Measurements from ENCODE around the gene COL27A1.

COL27A1 gene

GRCh38 chr9:114235033-114235661, 79.8 kb downstream of the COL27A1 start:
- FAIRE-seq = no peak
- no peak for DNase-seq (ENCODE audit: insufficient read length, low spot score)
- no peak for TF ChIP-seq TAF1 (IDR thresholded peaks at IDR 0.05; ENCODE audit: low read depth, low read length)
- TF ChIP-seq SPI1 (IDR thresholded peaks at IDR 0.05; ENCODE audit: low read depth, low read length) = no peak
- no peak for TF ChIP-seq POLR2A (IDR thresholded peaks at IDR 0.05; ENCODE audit: low read depth, low read length)
- no peak for TF ChIP-seq PAX5 (IDR thresholded peaks at IDR 0.05; ENCODE audit: insufficient read depth, low read length, severe bottlenecking)
- TF ChIP-seq POLR2AphosphoS5 (IDR thresholded peaks at IDR 0.05; ENCODE audit: low read depth, low read length) = no peak
- TF ChIP-seq POU2F2 (IDR thresholded peaks at IDR 0.05; ENCODE audit: low read depth, low read length) = no peak

GRCh38 chr9:114236391-114237138, 81.2 kb downstream of the COL27A1 start:
- FAIRE-seq = no peak
- no peak for DNase-seq (ENCODE audit: insufficient read length, low spot score)

GRCh38 chr9:114237247-114237646, 81.9 kb downstream of the COL27A1 start:
- FAIRE-seq = no peak
- TF ChIP-seq POLR2A (IDR thresholded peaks at IDR 0.05; ENCODE audit: low read depth, low read length) (no peak), SPI1 (IDR thresholded peaks at IDR 0.05; ENCODE audit: low read depth, low read length) (no peak), POU2F2 (IDR thresholded peaks at IDR 0.05; ENCODE audit: low read depth, low read length) (no peak), POLR2AphosphoS5 (IDR thresholded peaks at IDR 0.05; ENCODE audit: low read depth, low read length) (no peak), TAF1 (IDR thresholded peaks at IDR 0.05; ENCODE audit: low read depth, low read length) (no peak), PAX5 (IDR thresholded peaks at IDR 0.05; ENCODE audit: insufficient read depth, low read length, severe bottlenecking) (no peak)
- no peak for DNase-seq (ENCODE audit: insufficient read length, low spot score)

More at GRCh38 chr9:114236391-114237138, 81.2 kb downstream of the COL27A1 start:
- no peak for TF ChIP-seq POLR2A (IDR thresholded peaks at IDR 0.05; ENCODE audit: low read depth, low read length)

- DNase-seq (ENCODE audit: insufficient read length, low spot score) (no peak), FAIRE-seq (no peak)
- TF ChIP-seq POLR2AphosphoS5 (IDR thresholded peaks at IDR 0.05; ENCODE audit: low read depth, low read length) = no peak
- no peak for TF ChIP-seq POU2F2 (IDR thresholded peaks at IDR 0.05; ENCODE audit: low read depth, low read length)
- no peak for TF ChIP-seq PAX5 (IDR thresholded peaks at IDR 0.05; ENCODE audit: insufficient read depth, low read length, severe bottlenecking)
Observed at GRCh38 chr9:114237781-114238180, 82.4 kb downstream of the COL27A1 start.

- DNase-seq (ENCODE audit: insufficient read length, low spot score) = no peak
- TF ChIP-seq POU2F2 (IDR thresholded peaks at IDR 0.05; ENCODE audit: low read depth, low read length) (no peak), POLR2AphosphoS5 (IDR thresholded peaks at IDR 0.05; ENCODE audit: low read depth, low read length) (no peak), POLR2A (IDR thresholded peaks at IDR 0.05; ENCODE audit: low read depth, low read length) (no peak), TAF1 (IDR thresholded peaks at IDR 0.05; ENCODE audit: low read depth, low read length) (no peak), SPI1 (IDR thresholded peaks at IDR 0.05; ENCODE audit: low read depth, low read length) (no peak), PAX5 (IDR thresholded peaks at IDR 0.05; ENCODE audit: insufficient read depth, low read length, severe bottlenecking) (no peak)
- no peak for FAIRE-seq
Observed at GRCh38 chr9:114238472-114238871, 83.1 kb downstream of the COL27A1 start.

GRCh38 chr9:114238891-114239875, 83.8 kb downstream of the COL27A1 start:
- DNase-seq (ENCODE audit: insufficient read length, low spot score) = no peak
- FAIRE-seq = no peak
- no peak for TF ChIP-seq POLR2AphosphoS5 (IDR thresholded peaks at IDR 0.05; ENCODE audit: low read depth, low read length)
- no peak for TF ChIP-seq POU2F2 (IDR thresholded peaks at IDR 0.05; ENCODE audit: low read depth, low read length)
- TF ChIP-seq TAF1 (IDR thresholded peaks at IDR 0.05; ENCODE audit: low read depth, low read length) = no peak
- no peak for TF ChIP-seq POLR2A (IDR thresholded peaks at IDR 0.05; ENCODE audit: low read depth, low read length)
- no peak for TF ChIP-seq PAX5 (IDR thresholded peaks at IDR 0.05; ENCODE audit: insufficient read depth, low read length, severe bottlenecking)
- no peak for TF ChIP-seq SPI1 (IDR thresholded peaks at IDR 0.05; ENCODE audit: low read depth, low read length)

- FAIRE-seq (no peak), DNase-seq (ENCODE audit: insufficient read length, low spot score) (no peak)
- TF ChIP-seq PAX5 (IDR thresholded peaks at IDR 0.05; ENCODE audit: insufficient read depth, low read length, severe bottlenecking) (no peak), TAF1 (IDR thresholded peaks at IDR 0.05; ENCODE audit: low read depth, low read length) (no peak), SPI1 (IDR thresholded peaks at IDR 0.05; ENCODE audit: low read depth, low read length) (no peak), POU2F2 (IDR thresholded peaks at IDR 0.05; ENCODE audit: low read depth, low read length) (no peak), POLR2A (IDR thresholded peaks at IDR 0.05; ENCODE audit: low read depth, low read length) (no peak), POLR2AphosphoS5 (IDR thresholded peaks at IDR 0.05; ENCODE audit: low read depth, low read length) (no peak)
Observed at GRCh38 chr9:114240216-114240615, 84.9 kb downstream of the COL27A1 start.

- DNase-seq (ENCODE audit: insufficient read length, low spot score) (no peak), FAIRE-seq (no peak)
- no peak for TF ChIP-seq POU2F2 (IDR thresholded peaks at IDR 0.05; ENCODE audit: low read depth, low read length)
- no peak for TF ChIP-seq SPI1 (IDR thresholded peaks at IDR 0.05; ENCODE audit: low read depth, low read length)
- no peak for TF ChIP-seq POLR2A (IDR thresholded peaks at IDR 0.05; ENCODE audit: low read depth, low read length)
- no peak for TF ChIP-seq POLR2AphosphoS5 (IDR thresholded peaks at IDR 0.05; ENCODE audit: low read depth, low read length)
- TF ChIP-seq PAX5 (IDR thresholded peaks at IDR 0.05; ENCODE audit: insufficient read depth, low read length, severe bottlenecking) = no peak
- no peak for TF ChIP-seq TAF1 (IDR thresholded peaks at IDR 0.05; ENCODE audit: low read depth, low read length)
Observed at GRCh38 chr9:114240647-114241558, 85.6 kb downstream of the COL27A1 start.
